HG03139 (cell line): Measurements from ENCODE around the gene GAD2.

Source experiments
- ATAC-seq: cut with Tn5 transposase; IDR thresholded peaks from one replicate; pipeline ENCODE4 v1.9.1; 2021; ENCODE audit not compliant: unreplicated experiment

GAD2 gene

DNA sequence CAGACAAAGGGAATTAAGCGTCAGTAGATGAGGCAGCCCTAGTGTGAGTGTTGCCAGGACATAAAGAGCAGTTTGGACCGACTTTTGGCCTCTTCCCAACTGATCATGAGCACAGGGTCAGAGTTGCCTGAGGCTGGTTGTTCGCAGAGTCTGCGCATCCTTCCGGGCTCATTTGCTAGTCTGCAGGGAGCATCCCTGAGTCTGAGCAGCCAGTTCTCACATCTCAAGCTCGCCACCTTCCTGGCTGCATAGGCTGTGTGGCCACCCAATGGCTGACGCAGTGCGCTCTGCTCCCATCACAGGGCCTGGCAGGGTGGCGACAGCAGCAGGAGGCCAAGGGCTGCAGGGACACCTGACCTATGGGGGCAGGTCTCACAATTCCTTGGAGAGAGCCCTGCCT is 5.0 kb downstream of the GAD2 start:
- no peak for ATAC-seq

DNA sequence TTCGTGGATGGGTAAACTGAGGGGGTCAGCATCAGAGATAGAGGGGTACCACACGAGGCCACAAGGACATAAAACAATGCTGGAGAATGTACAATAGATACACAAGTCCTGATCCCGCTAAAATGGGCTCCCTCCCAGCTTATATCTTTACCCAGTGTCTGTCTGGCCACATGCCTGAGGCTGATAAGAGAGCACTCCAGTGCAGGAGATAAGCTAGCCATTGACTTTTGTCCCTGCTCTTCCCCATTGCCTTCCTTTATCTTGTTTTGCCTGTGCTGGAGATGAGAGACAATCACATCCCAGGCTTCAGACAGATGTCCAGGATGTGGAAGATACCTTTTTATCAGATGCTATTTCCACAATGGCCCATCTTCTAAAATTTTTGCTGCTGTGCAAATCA is 6.0 kb downstream of the GAD2 start:
- ATAC-seq: no peak

DNA sequence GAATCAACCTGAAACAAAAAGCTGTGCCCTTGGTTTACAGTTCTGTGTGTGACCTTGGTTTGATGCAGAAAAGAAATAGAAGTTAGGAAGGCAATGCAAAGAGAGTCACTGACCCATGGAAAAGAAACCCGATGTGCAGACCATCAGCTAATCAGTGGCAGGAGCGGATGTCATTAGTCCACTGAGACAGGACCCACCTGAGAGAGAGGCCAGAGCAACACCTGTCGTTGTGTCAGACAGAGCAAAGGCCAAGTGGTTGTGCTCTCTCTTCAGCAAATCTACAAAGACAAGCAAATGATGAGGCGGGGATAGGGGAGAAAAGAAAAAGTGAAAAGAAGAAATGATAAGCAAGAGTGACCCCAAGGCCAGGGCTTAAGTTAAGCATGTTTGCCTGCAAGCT is 8.7 kb downstream of the GAD2 start:
- ATAC-seq: no peak

DNA sequence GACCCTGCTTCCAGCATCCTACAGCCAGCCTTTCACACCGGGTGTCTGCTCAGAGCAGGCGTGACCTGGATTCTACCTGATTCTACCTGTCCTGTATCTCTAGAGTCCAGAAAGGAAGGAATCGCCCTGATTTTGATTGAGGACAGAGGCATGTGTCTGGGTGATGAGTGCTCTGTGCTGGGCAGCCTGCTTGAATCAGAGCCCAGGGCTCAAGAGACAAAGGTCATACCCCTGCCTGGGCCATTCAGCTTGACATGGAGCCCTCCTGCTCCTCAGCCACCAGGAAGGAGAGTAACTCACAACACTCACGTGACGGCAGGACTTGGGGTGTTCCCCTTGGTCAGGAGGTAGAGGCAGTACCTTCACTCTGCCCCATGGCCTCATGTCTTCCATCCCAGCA is 11.2 kb downstream of the GAD2 start:
- ATAC-seq: no peak

DNA sequence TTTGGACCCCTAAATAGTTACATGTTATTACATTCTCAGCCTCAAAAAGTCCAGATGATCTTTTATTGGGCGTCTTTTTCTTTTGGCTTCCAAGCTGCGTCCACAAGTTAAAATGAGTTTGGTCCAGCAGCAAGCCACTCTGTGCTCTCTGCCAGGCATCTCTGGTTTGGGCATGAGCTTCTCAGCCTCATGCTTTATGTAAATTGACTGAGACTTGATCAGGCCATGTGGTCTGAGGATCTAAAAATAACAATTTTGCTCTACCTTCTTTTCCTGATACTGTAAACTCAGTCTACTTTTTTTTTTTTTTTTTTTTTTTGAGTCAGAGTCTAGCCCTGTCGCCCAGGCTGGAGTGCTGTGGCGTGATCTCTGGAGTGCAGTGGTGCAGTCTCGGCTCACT is 15.6 kb downstream of the GAD2 start:
- no peak for ATAC-seq

DNA sequence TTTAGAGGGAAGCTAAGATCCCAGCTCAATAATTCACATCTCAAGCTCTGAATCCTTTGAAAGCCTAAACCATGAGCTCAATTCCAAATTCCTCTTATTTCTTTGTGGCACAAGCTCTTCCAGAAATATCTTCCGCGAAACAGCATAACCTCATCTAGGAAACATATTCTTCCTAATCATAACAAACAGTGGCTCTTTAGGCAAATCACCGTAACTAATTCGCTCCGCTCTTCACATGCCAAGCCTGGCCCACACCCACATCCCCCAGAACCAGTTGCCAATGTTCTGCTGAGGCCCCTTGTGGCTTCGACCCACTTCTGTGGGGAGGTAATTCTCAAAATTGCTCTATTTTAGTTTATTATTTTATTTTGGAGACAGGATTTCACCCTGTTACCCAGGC is 19.2 kb downstream of the GAD2 start:
- ATAC-seq: no peak

DNA sequence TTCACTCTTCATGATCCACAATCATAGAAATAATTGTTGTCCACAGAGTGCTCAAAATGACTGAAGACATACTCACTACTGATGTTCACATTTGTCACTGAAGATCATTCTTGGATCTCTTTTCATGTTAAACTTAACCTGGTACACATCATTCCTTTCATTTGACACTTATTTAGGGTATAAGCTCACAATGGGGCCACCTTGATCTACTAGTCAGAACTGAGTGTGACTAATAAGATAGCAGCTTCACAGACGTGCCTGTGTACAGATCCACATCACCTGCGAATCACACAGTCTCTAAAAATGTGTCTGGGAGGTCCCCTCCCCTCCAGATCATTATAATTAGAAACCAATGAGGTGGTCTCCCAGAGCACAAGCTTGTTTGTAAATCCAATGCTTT is 21.8 kb downstream of the GAD2 start:
- ATAC-seq: no peak

DNA sequence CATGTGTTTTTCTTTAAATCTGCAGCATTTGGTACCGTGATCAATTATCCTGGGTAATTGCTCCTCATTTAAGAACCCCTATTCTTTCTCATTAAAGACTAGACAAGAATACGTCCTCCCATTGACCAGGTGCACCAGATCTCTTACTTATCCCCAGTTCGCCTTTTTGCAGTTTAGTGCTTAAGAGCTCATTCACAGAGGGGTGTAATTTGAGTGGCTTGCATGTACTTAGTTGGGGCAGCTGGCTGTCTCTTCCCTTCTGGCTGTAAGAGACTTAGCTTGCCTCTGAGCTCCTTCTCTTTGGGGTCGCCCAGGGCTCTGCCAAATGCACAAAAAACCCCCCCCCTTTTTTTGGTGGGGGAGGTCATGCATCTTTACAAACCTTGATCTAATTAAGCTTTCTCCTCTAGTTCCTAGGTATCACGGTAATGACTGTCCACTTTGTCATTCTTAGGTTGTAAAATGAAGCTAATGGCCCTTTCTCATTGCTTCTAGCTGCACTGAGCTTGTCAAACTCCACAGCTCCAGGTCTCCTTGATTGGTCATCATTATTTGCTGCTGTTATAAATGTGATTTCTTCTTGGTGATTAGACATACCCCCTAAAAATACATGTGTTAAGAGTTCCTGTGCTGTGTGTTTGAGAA is 26.3 kb downstream of the GAD2 start:
- no peak for ATAC-seq

DNA sequence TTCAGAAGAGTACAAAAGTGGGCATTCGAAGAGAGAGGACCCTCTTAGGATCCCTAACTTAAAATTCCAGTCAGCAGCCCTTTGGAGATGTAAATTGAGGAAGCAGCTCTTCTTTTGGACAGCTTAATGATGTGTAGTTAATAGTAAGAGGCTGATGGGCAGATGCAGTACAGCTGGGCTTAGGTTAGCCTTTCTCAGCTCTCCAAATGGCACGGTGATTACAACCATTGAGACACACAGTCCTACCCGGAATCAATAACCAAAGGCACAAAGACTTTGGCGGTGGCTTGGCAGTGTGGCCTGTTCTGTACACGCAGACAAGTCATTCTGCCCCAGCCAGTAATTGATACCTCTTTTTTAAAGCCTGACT is 26.8 kb downstream of the GAD2 start:
- no peak for ATAC-seq

DNA sequence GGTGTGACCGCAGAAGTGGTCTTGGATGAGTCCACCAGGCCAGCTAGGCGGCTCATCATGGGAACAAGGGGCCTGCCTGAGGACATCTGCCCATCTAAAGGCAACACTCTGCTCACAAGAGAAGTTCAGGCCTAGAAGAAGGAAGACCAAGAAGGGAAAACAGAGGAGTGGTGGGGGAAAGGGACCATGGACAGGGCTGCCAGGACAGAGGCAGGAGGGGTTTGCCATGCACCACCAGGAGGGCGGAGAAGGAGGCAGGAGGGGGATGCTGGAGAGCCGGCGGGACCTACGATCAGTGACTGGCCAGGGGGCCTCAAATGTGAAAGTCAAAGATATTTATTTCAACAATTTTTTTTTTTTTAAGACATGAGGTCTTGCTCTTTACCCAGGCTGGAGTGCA is 33.1 kb downstream of the GAD2 start:
- no peak for ATAC-seq

DNA sequence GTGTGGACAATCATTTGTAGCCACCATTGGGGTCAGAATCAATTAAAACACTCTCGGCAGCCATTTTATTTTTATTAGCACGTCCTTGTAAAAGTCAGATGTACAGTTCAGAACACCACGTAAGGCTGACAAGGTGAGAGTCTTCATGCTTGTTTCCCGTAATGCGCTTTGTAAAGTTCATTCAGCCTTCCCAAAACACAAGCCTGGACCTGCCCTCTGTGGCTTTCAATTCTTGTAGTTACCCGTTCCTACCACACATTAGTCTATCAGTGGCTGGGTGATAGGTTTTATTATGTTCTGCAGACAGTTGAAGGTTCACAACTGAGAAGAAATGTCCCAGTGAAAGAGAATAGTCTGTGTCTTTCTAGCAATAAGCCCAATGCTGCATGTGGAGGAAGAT is 35.4 kb downstream of the GAD2 start:
- no peak for ATAC-seq

DNA sequence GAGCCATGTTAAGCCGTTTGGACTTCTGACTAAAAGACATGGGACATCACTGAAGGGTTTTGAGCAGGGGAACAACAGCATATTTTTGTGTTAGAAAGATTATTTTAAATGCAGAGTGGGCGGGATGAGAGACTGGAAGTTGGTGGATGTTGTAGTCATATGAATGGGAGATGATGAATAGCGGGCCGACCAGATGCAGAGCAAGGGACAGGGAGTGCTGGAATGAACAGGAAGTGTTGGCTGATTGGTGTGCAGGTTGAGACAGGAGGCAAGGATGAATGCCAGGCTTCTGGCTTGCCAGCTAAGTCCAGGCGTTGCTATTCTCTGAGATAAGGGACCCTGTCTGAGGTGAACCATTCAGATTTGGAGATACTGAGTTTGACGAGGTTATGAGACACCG is 38.0 kb downstream of the GAD2 start:
- no peak for ATAC-seq

DNA sequence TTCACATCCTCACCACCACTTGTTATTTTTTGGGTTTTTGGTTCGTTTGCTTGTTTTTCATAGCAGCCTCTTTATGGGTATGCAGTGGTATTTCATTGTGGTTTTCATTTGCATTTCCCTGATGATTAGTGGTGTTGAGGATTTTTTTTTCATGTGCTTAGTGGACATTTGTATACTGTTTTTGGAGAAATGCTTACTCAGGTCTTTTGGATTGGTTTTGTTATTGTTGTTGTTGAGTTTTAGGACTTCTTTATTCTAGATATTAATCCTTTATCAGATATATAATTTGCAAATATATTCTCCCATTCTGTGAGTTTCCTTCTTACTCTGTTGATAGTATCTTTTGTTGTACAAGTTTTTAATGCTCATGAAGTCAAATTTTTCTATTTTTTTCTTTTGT is 42.8 kb downstream of the GAD2 start:
- no peak for ATAC-seq

DNA sequence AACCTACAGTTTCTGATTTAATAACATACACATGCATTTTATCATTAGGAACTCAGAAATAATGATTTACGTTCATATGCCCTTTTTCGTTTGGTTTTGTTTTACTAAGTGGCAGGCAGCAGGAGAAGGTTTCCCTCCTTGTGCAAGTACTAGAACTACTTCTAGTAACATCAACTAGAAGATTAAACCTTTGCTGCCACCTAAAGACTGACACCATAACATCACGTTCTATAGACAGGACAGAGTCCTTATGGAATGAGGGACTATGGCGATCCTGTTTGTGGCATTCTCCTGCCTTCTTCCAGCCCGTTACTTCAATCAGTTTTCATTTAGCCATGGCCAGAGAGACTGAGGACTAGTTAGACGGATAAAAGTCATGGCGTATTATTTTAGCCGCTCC is 53.2 kb downstream of the GAD2 start:
- ATAC-seq: no peak

DNA sequence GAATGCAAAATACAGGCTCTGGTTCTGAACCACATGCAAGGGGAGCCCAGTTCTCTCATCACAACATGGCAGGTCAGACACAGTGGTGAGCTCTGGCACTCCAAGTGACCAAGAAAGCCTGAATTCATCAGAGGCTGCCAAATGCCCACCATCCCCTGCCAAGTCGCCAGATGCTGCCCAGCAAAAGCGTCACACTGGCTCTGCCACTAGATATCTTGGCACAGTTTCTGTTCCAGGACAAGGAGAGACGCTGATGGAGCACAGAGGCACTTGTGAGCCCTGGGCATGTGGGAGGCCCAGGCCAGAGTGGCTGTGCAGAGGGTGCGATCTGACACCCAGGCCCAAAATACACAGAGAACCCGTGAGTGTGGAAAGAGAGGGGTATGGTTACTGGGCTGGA is 57.8 kb downstream of the GAD2 start:
- ATAC-seq: no peak

DNA sequence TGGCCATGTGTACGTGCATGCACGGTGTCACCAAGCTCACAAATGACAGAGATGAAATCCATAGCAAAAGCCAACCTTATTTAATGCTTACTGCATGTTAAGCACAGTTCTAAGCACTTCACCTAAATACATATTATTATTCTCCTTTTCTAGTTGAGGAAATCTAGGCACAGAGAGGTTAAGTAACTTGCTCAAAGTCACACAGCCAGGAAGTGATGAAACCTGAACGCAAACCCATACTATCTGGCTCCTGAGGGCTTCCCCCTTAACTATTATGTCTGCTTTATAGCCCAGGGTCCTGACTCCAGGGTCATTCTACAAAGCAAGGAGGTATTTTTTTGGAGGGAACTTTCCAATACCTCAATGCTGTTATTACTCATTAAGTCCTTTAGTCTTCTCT is 61.7 kb downstream of the GAD2 start:
- ATAC-seq: no peak

DNA sequence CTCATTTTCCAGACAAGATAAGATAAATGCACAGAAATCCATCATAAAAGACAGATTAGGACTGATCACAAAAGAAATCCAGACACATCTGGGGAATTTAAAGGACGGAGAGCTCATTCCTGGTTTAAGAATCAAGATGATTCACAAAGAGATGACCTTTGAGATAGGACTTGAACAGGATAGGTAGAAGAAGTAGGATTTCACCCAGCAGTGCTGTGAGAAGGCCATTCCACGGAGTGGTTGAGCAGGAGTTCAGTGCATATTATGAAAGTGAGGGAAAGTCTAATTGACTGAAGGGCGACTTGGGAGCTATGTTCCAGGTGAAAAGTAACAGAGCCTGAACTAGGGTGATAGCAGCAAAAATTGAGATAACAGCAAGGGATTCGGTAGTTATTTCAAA is 73.7 kb downstream of the GAD2 start:
- no peak for ATAC-seq

DNA sequence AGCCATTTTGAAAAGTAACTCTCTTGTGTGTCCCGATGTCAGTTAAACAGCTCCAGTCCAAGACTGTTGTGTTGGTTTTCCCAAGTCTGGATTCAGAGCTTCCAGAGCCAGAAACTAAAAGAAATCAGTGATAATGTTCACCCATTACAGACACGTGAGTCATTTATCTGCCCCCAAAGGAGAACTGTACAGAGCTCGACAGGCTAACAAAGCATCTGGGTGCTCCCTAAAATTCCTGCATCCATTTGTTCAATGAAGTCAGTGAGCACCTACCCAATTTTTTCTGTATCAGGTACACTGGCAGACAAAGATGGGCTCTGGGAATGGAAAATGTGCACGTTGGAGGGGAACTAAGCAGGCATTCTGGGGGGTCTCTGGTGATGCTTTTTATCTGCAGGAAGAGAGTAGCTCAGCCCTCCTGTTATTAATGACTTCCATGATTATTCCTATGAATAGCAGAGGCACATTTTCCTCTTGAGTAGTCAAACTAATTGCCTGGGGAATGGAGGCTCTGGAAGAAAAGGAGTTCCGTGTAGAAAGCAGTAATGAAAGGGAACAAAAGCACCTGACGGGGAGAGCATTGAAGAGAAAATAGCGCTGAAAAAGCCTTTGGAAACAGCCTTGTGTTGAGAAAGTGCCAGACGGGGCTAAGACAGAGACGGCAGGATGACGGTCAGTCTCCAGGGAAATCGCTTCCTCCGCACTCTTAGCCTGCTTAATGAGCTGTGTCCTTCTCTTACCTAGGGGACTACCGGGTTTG is 75.3 kb downstream of the GAD2 start:
- ATAC-seq: no peak

DNA sequence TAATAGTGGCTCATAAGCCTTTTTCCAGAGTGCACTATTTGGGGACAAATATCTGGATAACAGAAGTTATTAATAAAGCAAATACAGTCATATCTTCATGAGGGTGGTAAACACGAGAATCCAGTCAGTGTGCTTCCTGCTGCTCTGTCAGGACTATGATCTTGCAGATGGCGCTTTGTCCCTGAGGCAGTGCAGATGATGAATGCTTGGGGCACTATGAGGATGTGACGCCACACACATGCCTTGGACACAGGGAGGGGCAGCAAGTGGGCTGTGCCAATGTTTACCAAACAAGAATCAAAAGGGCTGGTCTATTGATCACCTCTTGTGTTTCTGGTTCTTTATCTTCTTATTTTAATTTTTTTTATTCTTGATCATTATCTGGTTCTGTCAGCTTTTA is 79.8 kb downstream of the GAD2 start:
- ATAC-seq: no peak

DNA sequence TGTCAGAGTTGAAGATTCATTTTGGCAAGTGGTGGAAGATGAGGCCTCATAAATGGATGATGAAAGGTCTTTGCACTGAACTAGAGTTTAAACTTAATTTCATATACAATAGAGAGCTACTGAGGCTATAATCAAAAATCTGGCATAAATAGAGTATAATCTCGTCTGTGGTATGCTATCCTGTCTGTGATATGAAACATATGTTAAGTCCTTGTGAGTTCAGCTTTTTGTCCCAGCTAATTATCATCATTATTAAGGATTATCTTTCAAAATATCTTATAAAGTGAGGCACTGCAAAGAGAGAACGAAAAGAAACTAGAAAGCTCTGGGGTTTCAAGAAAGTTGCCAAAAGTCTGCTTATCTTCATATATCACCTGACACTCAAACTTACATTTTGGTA is 83.4 kb downstream of the GAD2 start:
- ATAC-seq: no peak

DNA sequence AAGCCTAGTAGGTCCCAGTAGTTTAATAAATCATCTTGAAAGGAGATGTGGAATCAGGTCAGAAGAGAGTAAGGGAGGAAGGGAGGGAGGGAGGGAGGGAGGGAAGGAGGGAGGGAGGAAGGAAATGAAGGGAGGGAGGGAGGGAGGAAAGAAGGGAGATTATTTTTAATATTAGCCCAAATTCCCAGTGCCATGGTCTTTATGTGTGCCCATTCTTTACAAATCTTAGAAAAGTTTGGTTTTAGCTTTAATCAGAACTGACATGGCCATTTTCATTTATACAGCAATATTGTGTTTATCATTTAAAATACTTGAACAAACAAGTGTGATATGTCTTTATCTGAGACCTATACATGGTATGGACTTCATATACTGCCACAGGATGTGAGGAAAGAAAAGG is 86.8 kb downstream of the GAD2 start:
- no peak for ATAC-seq

DNA sequence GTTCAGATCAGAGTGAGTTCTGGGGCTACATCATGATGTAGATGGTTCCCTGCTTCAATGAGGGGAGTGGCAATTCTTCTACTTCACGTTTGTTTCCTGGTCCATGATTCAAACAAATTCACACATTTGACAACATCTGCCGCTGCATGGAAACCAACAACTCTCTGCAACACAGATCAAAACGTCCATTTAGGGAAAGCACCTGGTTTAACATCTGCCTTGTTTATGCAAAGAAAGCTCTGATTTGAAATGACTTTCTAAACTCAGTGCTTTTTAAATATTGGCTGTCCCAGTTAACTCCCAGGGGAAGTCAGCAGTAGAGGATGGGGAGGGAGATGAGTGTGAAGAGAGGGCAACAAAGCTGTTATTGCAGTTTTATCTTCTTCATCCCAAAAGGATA is 93.8 kb downstream of the GAD2 start:
- no peak for ATAC-seq

DNA sequence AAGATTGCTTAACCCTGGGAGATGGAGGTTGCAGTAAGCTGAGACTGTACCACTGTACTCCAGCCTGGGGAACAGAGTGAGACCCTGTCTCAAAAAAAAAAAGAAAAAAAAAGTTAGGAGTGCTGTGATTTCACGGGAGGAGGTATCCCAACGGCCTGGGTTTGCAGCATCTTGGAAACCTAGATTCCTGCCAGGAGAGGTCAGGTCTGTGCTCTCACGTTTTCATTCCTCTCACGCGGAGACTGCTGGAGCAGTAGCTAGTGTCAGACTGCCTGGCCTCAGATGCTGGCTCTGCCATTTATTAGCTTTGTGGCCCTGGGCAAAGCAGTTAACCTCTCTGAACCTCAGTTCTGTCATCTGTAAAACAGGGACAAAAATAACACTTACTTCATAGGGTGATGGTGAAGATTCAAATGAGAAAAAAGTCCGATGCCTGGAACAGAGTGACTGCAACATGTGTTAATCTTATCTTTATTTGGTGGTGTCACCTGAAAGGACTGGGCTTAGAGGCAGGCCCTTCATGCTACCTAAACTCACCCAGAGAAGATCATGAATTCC is 94.9 kb downstream of the GAD2 start:
- no peak for ATAC-seq
